Pancreas (tissue), 10 donors: Measurements from ENCODE around the gene SPEM2. TPM values are rescaled to one million over a fixed set of nuclear protein-coding genes. Genes with fewer than 3 reads are reported as not detected.

Experiments used
- ATAC-seq, 4 donors: fragments of 200-7000 bp; cut with Tn5 transposase; one replicate each; pipeline versions ENCODE4 v1.8.0 to v1.9.1; 2020; ENCODE audit warnings: mild to moderate bottlenecking in 4 of 4, moderate library complexity in 4 of 4
- DNase-seq, 6 donors: peaks; one replicate each; pipeline ENCODE4 v3.0.0-alpha.2; 2020
- FAIRE-seq: peaks from 2 replicates; lab custom pipeline; 2012; peaks lifted over from hg19 to GRCh38; lab: Jason Lieb, UNC
- H3K27ac ChIP-seq, 4 donors: fragments of 200-600 bp; sonication (generic); 1 replicate in 3 of 4; 2 replicates in 1 of 4; pipeline versions ENCODE4 v1.5.0 to v1.8.0; 2020
- H3K27me3 ChIP-seq, 4 donors: fragments of 200-600 bp; one replicate each; pipeline ENCODE4 v1.8.0; 2021
- H3K36me3 ChIP-seq, 3 donors: fragments of 200-600 bp; sonication (generic) in 1 of 3; one replicate each; pipeline versions ENCODE4 v1.5.0 to v1.8.0; 2020 to 2021
- H3K4me1 ChIP-seq, 3 donors: fragments of 200-600 bp; one replicate each; pipeline ENCODE4 v1.8.0; 2021
- H3K4me3 ChIP-seq, 4 donors: fragments of 200-600 bp; sonication (generic) in 2 of 4; one replicate each; pipeline versions ENCODE4 v1.5.0 to v1.8.0; 2020 to 2021
- H3K9me3 ChIP-seq, 4 donors: fragments of 200-600 bp; one replicate each; pipeline ENCODE4 v1.8.0; 2021
- WGBS, 2 donors: extraction: QIAGEN DNeasy Blood & Tissue Kit; methylation state at CpG; one replicate each; pipeline ENCODE4 v1.1.7; 2013; 5-methylcytosine and 5-hydroxymethylcytosine counted together
- intact Hi-C, 3 donors: fragments of 100-400 bp; cut with DNase I; formaldehyde crosslinking; loops; one replicate each; pipeline versions ENCODE4 v1.11.1 to v1.14.2; 2022
- polyA plus RNA-seq, 2 donors: library from polyadenylated mRNA; stranded (reverse); fragments of 200-250 nt; gene quantifications; one replicate each; pipeline ENCODE4 v1.2.3, GENCODE V29; 2013
- total RNA-seq, 6 donors: library from RNA; stranded (reverse); fragmentation: NEBNext Ultra II Directional in 4 of 6; extraction: Animal tissue kit (Norgen Biotek cat#: 25700) in 4 of 6; gene quantifications; one replicate each; pipeline versions ENCODE4 v1.2.1 to v1.2.4, GENCODE V29; 2021 to 2023
- TF ChIP-seq, protein P1 (sequence below), 4 donors: fragments of 200-600 bp; sonication (generic) in 3 of 4; IDR thresholded peaks; one replicate each; pipeline versions ENCODE4 v1.5.0 to v1.8.0; 2021; ENCODE audit warnings: antibody characterized with exemption in 4 of 4
- donor health status: healthy with polysubstance abuse.
- donor health status: DM: no; HTN: no; CAD: no; lungs with moderate emphysema.
- donor health status: DM: no; HTN: no; CAD: no.
- donor health status: control.
- donor health status: control.
- donor health status: Bipolar disorder and iron deficiency.
- donor health status: DM: yes; HTN: yes; CAD: no.
- donor health status: DM: no; HTN: no; CAD: no.
- donor health status: DM: no; HTN: no; CAD: no.
- donor health status: DM: yes; HTN: yes; CAD: no.

The SPEM2 gene
- total and polyA plus RNA-seq, 8 donors = not detected

DNA sequence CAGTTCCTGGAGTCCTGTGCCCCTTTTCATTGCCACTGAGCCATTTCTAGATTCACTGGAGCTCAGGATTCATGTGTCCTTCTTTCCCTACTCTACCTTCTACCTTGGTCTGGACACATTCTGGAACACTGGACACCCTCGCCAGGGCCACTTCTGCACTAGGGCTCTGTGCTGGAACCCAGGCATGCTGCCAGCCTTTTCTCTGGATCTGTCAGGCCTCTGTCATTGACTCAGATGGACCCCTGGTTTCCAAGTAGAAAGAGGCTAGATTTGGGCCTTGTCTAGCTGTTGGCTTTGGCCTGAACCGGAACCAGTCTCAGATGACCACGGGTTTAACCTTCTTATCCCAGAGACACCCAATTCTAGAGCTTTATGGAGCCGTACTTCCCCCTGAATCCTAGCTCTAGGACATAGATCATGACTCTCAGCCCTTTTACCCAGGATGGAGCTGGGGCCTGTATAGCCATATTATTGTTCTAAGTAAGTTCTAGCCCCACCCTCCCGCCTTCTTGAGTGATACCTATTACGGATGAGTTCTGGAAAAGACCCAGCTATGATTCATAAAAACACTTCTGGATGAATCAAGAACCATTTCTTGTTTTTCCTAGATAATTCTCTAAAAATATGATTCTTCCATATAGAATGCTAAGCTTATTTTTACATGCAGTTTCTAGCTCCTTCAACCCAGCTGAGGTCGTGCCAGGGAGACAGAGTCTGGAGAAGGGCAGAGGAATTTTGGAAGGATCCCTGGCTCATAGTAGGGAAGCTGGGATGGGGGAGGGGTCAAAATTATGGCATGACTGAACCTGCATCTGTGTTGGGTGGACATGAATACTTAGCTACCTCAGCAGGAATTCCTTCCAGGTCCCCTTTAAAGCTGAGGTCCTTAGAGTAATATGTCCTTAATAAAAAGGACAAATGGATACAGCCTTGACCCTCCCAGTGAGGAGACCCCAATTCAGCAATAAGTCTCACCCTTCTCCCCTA, 18.4 kb downstream of the SPEM2 start:
- Histone ChIP-seq H3K36me3 (no peaks in the 10 kb centered on the region), H3K27me3 (no peaks in the 10 kb centered on the region), H3K4me3 (no peak overlapping the region), H3K27ac (no peak overlapping the region), H3K4me1 (peaks cover 5 to 17% (median 5%) of the 10 kb centered on the region in 3 donors), H3K9me3 (no peaks in the 10 kb centered on the region)
- ATAC-seq (no peak), DNase-seq (no peak), FAIRE-seq (no peak)
- TF ChIP-seq, protein P1, sequence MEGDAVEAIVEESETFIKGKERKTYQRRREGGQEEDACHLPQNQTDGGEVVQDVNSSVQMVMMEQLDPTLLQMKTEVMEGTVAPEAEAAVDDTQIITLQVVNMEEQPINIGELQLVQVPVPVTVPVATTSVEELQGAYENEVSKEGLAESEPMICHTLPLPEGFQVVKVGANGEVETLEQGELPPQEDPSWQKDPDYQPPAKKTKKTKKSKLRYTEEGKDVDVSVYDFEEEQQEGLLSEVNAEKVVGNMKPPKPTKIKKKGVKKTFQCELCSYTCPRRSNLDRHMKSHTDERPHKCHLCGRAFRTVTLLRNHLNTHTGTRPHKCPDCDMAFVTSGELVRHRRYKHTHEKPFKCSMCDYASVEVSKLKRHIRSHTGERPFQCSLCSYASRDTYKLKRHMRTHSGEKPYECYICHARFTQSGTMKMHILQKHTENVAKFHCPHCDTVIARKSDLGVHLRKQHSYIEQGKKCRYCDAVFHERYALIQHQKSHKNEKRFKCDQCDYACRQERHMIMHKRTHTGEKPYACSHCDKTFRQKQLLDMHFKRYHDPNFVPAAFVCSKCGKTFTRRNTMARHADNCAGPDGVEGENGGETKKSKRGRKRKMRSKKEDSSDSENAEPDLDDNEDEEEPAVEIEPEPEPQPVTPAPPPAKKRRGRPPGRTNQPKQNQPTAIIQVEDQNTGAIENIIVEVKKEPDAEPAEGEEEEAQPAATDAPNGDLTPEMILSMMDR (IDR thresholded peaks at IDR 0.05) = no peak
- 85% methylated on average over 7 of the region's 7 CpGs for WGBS, 2 donors
- intact Hi-C loops = loop anchor here in 2 of 3 donors (5.0 kb wide), 1 partner anchor 34 kb away; the partner anchor contains the start of gene ZBTB4 (in 2 of the 2)

DNA sequence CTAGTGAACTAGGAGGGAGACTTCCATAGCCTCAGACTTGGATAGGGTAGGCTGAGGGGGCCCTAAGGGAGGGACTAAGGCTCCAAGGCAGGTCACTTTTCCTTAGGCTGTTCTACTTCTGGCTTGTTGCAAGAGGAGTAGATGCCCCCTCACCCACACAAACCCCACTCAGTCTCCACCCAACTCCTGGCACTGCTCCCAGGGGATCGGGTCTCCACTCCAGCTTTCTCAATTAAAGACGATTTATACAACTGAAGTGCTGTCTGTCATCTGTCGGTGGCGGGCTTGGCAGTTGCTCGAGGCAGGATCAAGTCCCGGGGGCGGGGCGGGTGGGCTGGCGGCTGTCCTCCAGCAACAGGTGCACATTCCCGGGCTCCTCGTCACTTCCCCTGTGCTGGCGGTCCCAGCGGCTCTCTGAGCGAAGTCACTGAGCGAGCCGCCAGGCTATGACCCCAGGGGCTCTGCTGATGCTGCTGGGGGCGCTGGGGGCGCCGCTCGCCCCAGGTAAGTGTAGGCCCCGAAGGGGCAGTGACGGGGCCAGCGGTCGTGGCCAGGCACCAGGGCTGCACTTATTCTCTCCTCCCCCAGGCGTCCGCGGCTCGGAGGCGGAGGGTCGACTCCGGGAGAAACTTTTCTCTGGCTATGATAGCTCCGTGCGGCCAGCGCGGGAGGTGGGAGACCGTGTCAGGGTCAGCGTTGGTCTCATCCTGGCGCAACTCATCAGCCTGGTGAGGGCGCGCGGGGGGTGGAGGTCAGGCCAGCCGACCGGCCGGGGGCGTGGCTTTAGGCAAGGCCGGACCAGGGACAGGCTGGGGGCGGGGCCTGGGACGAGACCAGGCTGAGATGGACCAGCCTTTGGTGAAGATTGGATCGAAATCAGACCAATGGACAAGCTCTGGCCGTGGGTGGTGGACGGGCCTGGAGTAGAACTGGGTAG, 19.5 kb downstream of the SPEM2 start, which contains the start of gene CHRNB1:
Gene CHRNB1 (plus strand): TSS at position 380 of the 937 bp plus-strand sequence. CDS start 67 bp downstream, at position 447.
- intact Hi-C loops = loop anchor here in 2 of 3 donors (5.0 kb wide), 1 partner anchor 32 kb away; the partner anchor contains the start of gene ZBTB4 (in 2 of the 2)
- Histone ChIP-seq H3K27me3 (no peaks in the 10 kb centered on the region), H3K27ac (peak within 1 kb of the TSS; percentile 22 to 64 (median 42)), H3K4me1 (peaks cover 0 to 11% (median 0%) of the 10 kb centered on the region in 3 donors), H3K9me3 (no peaks in the 10 kb centered on the region), H3K36me3 (no peaks in the 10 kb centered on the region), H3K4me3 (peak within 1 kb of the TSS; percentile 18 to 63 (median 58))
- WGBS, 2 donors = 4 to 6% methylated on average over 49 to 51 of the region's 51 CpGs
- ATAC-seq (peak; percentile 92 to 96 (median 94)), DNase-seq (peak; percentile 80 to 94 (median 88)), FAIRE-seq (no peak)
- TF ChIP-seq, protein P1 (IDR thresholded peaks at IDR 0.05) = no peak

DNA sequence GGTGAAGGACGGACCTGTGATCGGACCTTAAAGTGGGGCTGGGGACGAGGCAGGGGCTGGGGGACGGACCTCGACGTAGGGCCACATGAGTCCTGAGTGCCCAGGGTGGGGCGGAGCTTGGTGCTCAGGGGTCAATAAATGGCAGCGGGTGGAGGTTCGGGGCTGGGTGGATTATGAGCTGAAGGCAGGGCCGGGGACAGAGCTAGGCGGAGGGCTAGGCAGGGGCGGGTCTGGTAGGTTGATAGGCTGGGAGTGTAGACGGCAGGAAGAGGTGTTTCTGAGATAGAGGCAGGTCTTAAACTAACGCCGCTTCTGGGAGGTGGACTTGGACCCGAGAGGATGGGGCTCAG, 20.2 kb downstream of the SPEM2 start:
- peak overlapping the region; percentile 18 to 63 (median 58) for H3K4me3 ChIP-seq
- FAIRE-seq = no peak
- intact Hi-C loops = no loop called here
- TF ChIP-seq, protein P1 (IDR thresholded peaks at IDR 0.05) = no peak
- 3 to 4% methylated on average over 16 of the region's 16 CpGs for WGBS, 2 donors
- peaks cover 0 to 7% (median 0%) of the 10 kb centered on the region in 3 donors for H3K4me1 ChIP-seq
- no peaks in the 10 kb centered on the region for H3K27me3 ChIP-seq
- DNase-seq = peak in 1 of 6 donors; percentile 69
- H3K9me3 ChIP-seq = no peaks in the 10 kb centered on the region
- H3K36me3 ChIP-seq = no peaks in the 10 kb centered on the region
- peak overlapping the region in 1 of 4 donors; percentile 29 for H3K27ac ChIP-seq
- ATAC-seq = peak; percentile 53 to 66 (median 62)

DNA sequence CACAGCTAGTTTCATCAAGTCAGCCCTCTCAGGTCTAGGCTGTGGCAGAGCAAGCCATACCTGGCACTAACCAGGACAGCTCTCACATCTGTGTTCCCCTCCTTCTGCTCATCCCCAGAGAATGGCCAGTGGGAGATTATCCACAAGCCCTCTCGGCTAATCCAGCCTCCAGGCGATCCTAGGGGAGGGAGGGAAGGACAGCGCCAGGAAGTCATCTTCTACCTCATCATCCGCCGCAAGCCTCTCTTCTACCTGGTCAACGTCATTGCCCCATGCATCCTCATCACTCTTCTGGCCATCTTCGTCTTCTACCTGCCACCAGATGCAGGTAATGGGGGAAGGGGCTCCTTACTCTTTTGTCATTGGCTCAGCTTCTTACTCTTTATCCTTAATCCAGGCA, 23.0 kb downstream of the SPEM2 start:
- peaks cover 0 to 5% (median 0%) of the 10 kb centered on the region in 3 donors for H3K4me1 ChIP-seq
- no peak for ATAC-seq
- intact Hi-C loops = no loop called here
- no peaks in the 10 kb centered on the region for H3K36me3 ChIP-seq
- 91 to 96% methylated on average over 7 of the region's 7 CpGs for WGBS, 2 donors
- no peak for FAIRE-seq
- H3K9me3 ChIP-seq = no peaks in the 10 kb centered on the region
- TF ChIP-seq, protein P1 (IDR thresholded peaks at IDR 0.05) = no peak
- no peak overlapping the region for H3K4me3 ChIP-seq
- no peaks in the 10 kb centered on the region for H3K27me3 ChIP-seq
- no peak overlapping the region for H3K27ac ChIP-seq
- DNase-seq = no peak
